H1 (cell line): ENCODE results near the gene SYT2. TPM values are rescaled to one million over a fixed set of nuclear protein-coding genes. Genes with fewer than 3 reads are reported as not detected.
"Not testable (repeated sequence)": the region's sequence is repeated elsewhere in the genome, so short reads cannot be mapped to it uniquely, and the experiment has no call there.

Experiments used
- CTCF ChIA-PET: fragments of 300-600 bp; sonication (Branson Sonifier 250); formaldehyde crosslinking; loops from one replicate; lab custom pipeline; 2021; ENCODE audit not compliant: partially characterized antibody; lab: Charles Lee
- POLR2A ChIA-PET: fragments of 300-600 bp; sonication (Branson Sonifier 250); formaldehyde crosslinking; loops from one replicate; lab custom pipeline; 2021; ENCODE audit warnings: inconsistent platforms; ENCODE audit not compliant: partially characterized antibody; lab: Charles Lee
- DNase-seq, 2 experiments: peaks; one replicate each; pipeline versions ENCODE4 v3.0.0 to v3.0.0-alpha.2; 2010 to 2022; ENCODE audit warnings: low spot score in 2 of 2, low read depth in 1 of 2, mixed read lengths in 1 of 2
- FAIRE-seq: peaks from 2 replicates; lab custom pipeline; 2011; peaks lifted over from hg19 to GRCh38; lab: Jason Lieb, UNC
- H2AFZ ChIP-seq: 2 replicates; pipeline ENCODE4 v1.8.1; 2012; ENCODE audit warnings: low read length, inconsistent platforms
- H2AK5ac ChIP-seq: 2 replicates; pipeline ENCODE4 v1.6.1; 2013; ENCODE audit warnings: low read depth, low read length
- H2BK120ac ChIP-seq: replicated peaks from 2 replicates; pipeline ENCODE3; 2013; ENCODE audit warnings: low read depth, low read length, inconsistent platforms
- H2BK12ac ChIP-seq: 2 replicates; pipeline ENCODE4 v1.6.1; 2013; ENCODE audit warnings: low read depth, low read length
- H2BK15ac ChIP-seq: 2 replicates; pipeline ENCODE4 v1.6.1; 2013; ENCODE audit warnings: low read length
- H2BK20ac ChIP-seq: 2 replicates; pipeline ENCODE4 v1.6.1; 2013; ENCODE audit warnings: low read length
- H2BK5ac ChIP-seq: 2 replicates; pipeline ENCODE4 v1.6.1; 2013; ENCODE audit warnings: low read depth, low read length
- H3K14ac ChIP-seq: 2 replicates; pipeline ENCODE4 v1.6.1; 2013; ENCODE audit warnings: inconsistent platforms; ENCODE audit not compliant: insufficient read length
- H3K18ac ChIP-seq: 2 replicates; pipeline ENCODE4 v1.6.1; 2013; ENCODE audit warnings: low read length; ENCODE audit errors: extremely low read depth
- H3K23ac ChIP-seq: 2 replicates; pipeline ENCODE4 v1.6.1; 2013; ENCODE audit warnings: inconsistent platforms; ENCODE audit not compliant: insufficient read length
- H3K23me2 ChIP-seq: 2 replicates; pipeline ENCODE4 v1.6.1; 2013; ENCODE audit warnings: low read depth, low read length
- H3K27ac ChIP-seq: 2 replicates; pipeline ENCODE4 v1.6.1; 2011; ENCODE audit warnings: low read depth, low read length, inconsistent platforms
- H3K27me3 ChIP-seq, 4 experiments: replicated peaks in 1 of 4; 1 replicate in 1 of 4; 2 replicates in 3 of 4; pipeline versions ENCODE4 v1.6.1 to v1.8.1; 2011 to 2013; ENCODE audit warnings: low read length in 3 of 4, mild to moderate bottlenecking in 3 of 4, inconsistent platforms in 2 of 4, mixed read lengths in 2 of 4, moderate library complexity in 1 of 4; ENCODE audit not compliant: control insufficient read depth in 3 of 4, insufficient read depth in 3 of 4; ENCODE audit errors: extremely low read depth in 1 of 4
- H3K36me3 ChIP-seq, 4 experiments: 2 replicates each; pipeline versions ENCODE4 v1.6.1 to v1.8.1; 2011 to 2013; ENCODE audit warnings: mild to moderate bottlenecking in 4 of 4, low read length in 3 of 4, moderate library complexity in 2 of 4, control low read depth in 1 of 4, inconsistent platforms in 1 of 4; ENCODE audit not compliant: insufficient read depth in 4 of 4, control insufficient read depth in 2 of 4
- H3K4ac ChIP-seq: replicated peaks from 2 replicates; pipeline ENCODE3; 2013; ENCODE audit warnings: low read length, low read depth, mixed read lengths, inconsistent platforms; ENCODE audit not compliant: insufficient read length
- H3K4me1 ChIP-seq, 4 experiments: replicated peaks in 1 of 4; 1 replicate in 1 of 4; 2 replicates in 3 of 4; pipeline versions ENCODE4 v1.6.1 to v1.8.1; 2011 to 2013; ENCODE audit warnings: low read length in 3 of 4, inconsistent platforms in 2 of 4, mixed read lengths in 1 of 4; ENCODE audit not compliant: insufficient read depth in 4 of 4, control insufficient read depth in 3 of 4
- H3K4me2 ChIP-seq, 2 experiments: 2 replicates each; pipeline versions ENCODE4 v1.6.1 to v1.8.1; 2011 to 2013; ENCODE audit warnings: low read depth in 2 of 2, low read length in 2 of 2, control low read depth in 1 of 2, inconsistent platforms in 1 of 2, mild to moderate bottlenecking in 1 of 2; ENCODE audit not compliant: insufficient read depth in 1 of 2
- H3K4me3 ChIP-seq, 4 experiments: fragments of 200-600, 300-600 bp in 1 of 4; sonication (generic), shearing (Covaris generic), sonication (Bioruptor Twin) in 1 of 4; 2 replicates each; pipeline versions ENCODE4 v1.5.1 to v1.8.1; 2011 to 2016; ENCODE audit warnings: low read length in 4 of 4, low read depth in 3 of 4, control low read depth in 2 of 4, inconsistent platforms in 2 of 4, mild to moderate bottlenecking in 2 of 4, mixed read lengths in 1 of 4, moderate library complexity in 1 of 4; ENCODE audit not compliant: insufficient read depth in 2 of 4; ENCODE audit errors: extremely low read depth in 1 of 4
- H3K56ac ChIP-seq: replicated peaks from 2 replicates; pipeline ENCODE3; 2013; ENCODE audit warnings: low read depth, mild to moderate bottlenecking, mixed read lengths, low read length, inconsistent platforms; ENCODE audit not compliant: insufficient read length
- H3K79me1 ChIP-seq: 2 replicates; pipeline ENCODE4 v1.6.1; 2013; ENCODE audit warnings: low read depth, low read length, control low read depth
- H3K79me2 ChIP-seq, 2 experiments: 2 replicates each; pipeline versions ENCODE4 v1.6.1 to v1.8.1; 2012 to 2013; ENCODE audit warnings: low read length in 2 of 2, mild to moderate bottlenecking in 2 of 2, inconsistent platforms in 1 of 2; ENCODE audit not compliant: insufficient read depth in 2 of 2, control insufficient read depth in 1 of 2
- H3K9ac ChIP-seq, 4 experiments: replicated peaks in 1 of 4; 1 replicate in 1 of 4; 2 replicates in 3 of 4; pipeline versions ENCODE4 v1.6.1 to v1.8.1; 2011 to 2013; ENCODE audit warnings: low read depth in 3 of 4, low read length in 3 of 4, control low read depth in 2 of 4, mild to moderate bottlenecking in 2 of 4, moderate library complexity in 2 of 4, inconsistent platforms in 1 of 4; ENCODE audit errors: extremely low read depth in 1 of 4
- H3K9me3 ChIP-seq, 2 experiments: 2 replicates each; pipeline versions ENCODE4 v1.6.1 to v1.8.1; 2012 to 2013; ENCODE audit warnings: mild to moderate bottlenecking in 2 of 2, moderate library complexity in 2 of 2, control low read depth in 1 of 2, inconsistent platforms in 1 of 2, low read depth in 1 of 2, low read length in 1 of 2, mixed read lengths in 1 of 2; ENCODE audit not compliant: insufficient read depth in 2 of 2
- H4K20me1 ChIP-seq, 2 experiments: replicated peaks in 1 of 2; 2 replicates each; pipeline versions ENCODE3 to v1.8.1; 2011 to 2013; ENCODE audit warnings: inconsistent platforms in 2 of 2, low read length in 2 of 2, mild to moderate bottlenecking in 1 of 2; ENCODE audit not compliant: insufficient read depth in 2 of 2, control insufficient read depth in 1 of 2
- H4K5ac ChIP-seq: 2 replicates; pipeline ENCODE4 v1.6.1; 2013; ENCODE audit warnings: low read length, low read depth, mixed read lengths, inconsistent platforms; ENCODE audit not compliant: insufficient read length
- H4K8ac ChIP-seq: 2 replicates; pipeline ENCODE4 v1.8.0; 2013; ENCODE audit warnings: mild to moderate bottlenecking, moderate library complexity, low read length, inconsistent platforms; ENCODE audit not compliant: insufficient read depth; ENCODE audit errors: extremely low read depth
- H4K91ac ChIP-seq: replicated peaks from 2 replicates; pipeline ENCODE3; 2013; ENCODE audit warnings: low read length, mixed read lengths, inconsistent platforms; ENCODE audit not compliant: insufficient read length
- WGBS, 2 experiments: shearing (Covaris generic) in 1 of 2; methylation state at CpG; one replicate each; pipeline versions ENCODE4 v1.1.6 to v1.1.7; 2013 to 2015; ENCODE audit warnings: low lambda C conversion rate in 2 of 2, mixed read lengths in 2 of 2, inconsistent platforms in 1 of 2, low coverage in 1 of 2, missing lambda C conversion rate in 1 of 2; ENCODE audit not compliant: insufficient replicate concordance in 2 of 2, insufficient coverage in 1 of 2, insufficient read length in 1 of 2; ENCODE audit errors: extremely low coverage in 1 of 2, missing lambda C conversion rate in 1 of 2; 5-methylcytosine and 5-hydroxymethylcytosine counted together
- polyA plus RNA-seq, 7 experiments: library from polyadenylated mRNA; depleted of rRNA in 3 of 7; stranded (reverse) in 5 of 7; unstranded in 2 of 7; fragments of >200 nt in 5 of 7; fragments of 200-250 nt in 2 of 7; gene quantifications; 1 replicate in 5 of 7; 2 replicates in 1 of 7; 4 replicates in 1 of 7; pipeline versions ENCODE4 v1.2.1 to v1.2.3, GENCODE V29; 2011 to 2013; ENCODE audit warnings: missing spikeins in 2 of 7, mixed read lengths in 2 of 7
- total RNA-seq: library from RNA; stranded (reverse); fragmentation: NEBNext Ultra II Directional; extraction: Animal tissue kit (Norgen Biotek cat#: 25700); gene quantifications from 2 replicates; pipeline ENCODE4 v1.2.1, GENCODE V29; 2021

SYT2 gene
- total and polyA plus RNA-seq, 2 of the 8 experiments (the other 6 are each of a cell fraction or from before 2014, with no cell fraction given) = 2.8 to 11.0 TPM

DNA sequence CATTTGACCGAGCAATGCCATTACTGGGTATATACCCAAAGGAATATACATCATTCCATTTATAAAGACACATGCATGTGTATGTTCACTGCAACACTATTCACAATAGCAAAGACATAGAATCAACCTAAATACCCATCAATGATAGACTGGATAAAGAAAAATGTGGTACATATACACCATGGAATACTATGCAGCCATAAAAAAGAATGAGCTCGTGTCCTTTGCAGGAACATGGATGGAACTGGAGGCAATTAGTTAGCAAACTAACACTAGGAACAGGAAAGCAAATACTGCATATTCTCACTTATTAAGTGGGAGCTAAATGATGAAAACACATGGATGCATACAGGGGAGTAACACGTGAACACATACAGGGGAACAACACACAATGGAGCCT is 34.5 kb upstream of the SYT2 start:
- H3K4me2 ChIP-seq, H3K4ac ChIP-seq, H3K4me1 ChIP-seq, H3K79me1 ChIP-seq, H3K9ac ChIP-seq, H3K79me2 ChIP-seq, H3K23ac ChIP-seq, H4K5ac ChIP-seq, H2AK5ac ChIP-seq, H3K18ac ChIP-seq, H4K91ac ChIP-seq, H3K27ac ChIP-seq, H3K4me3 ChIP-seq, DNase-seq, H2BK120ac ChIP-seq, H3K27me3 ChIP-seq, POLR2A ChIA-PET, H2AFZ ChIP-seq, H4K8ac ChIP-seq, H2BK12ac ChIP-seq, H3K14ac ChIP-seq, H3K23me2 ChIP-seq, H3K9me3 ChIP-seq, FAIRE-seq, H2BK20ac ChIP-seq, H4K20me1 ChIP-seq, H2BK5ac ChIP-seq, H3K56ac ChIP-seq, H2BK15ac ChIP-seq, CTCF ChIA-PET: not testable (repeated sequence)
- H3K36me3 ChIP-seq = peaks cover 40 to 88% (median 76%) of the 10 kb centered on the region in 4 experiments
- 97% methylated on average over 3 of the region's 3 CpGs; no CpG with 5 or more reads in 1 of the 2 experiments for WGBS, 2 experiments
